TTC549 (cell line): ENCODE results near the gene C3orf52.
"Not testable (repeated sequence)": the region's sequence is repeated elsewhere in the genome, so short reads cannot be mapped to it uniquely, and the experiment has no call there.

Experiments
- FAIRE-seq: peaks from 2 replicates; lab custom pipeline; 2012; peaks lifted over from hg19 to GRCh38; lab: Jason Lieb, UNC

Gene C3orf52

GRCh38 chr3:112086076-112086854 is at the start of gene C3orf52:
Gene C3orf52 (plus strand): TSS chr3:112086389. CDS start chr3:112086408, 19 bp downstream.
- FAIRE-seq = no peak

GRCh38 chr3:112037194-112037593 is 49.0 kb upstream of the C3orf52 start:
- not testable (repeated sequence) for FAIRE-seq

- no peak for FAIRE-seq
Measured at GRCh38 chr3:112038863-112039262, 47.3 kb upstream of the C3orf52 start.

- no peak for FAIRE-seq
Measured at GRCh38 chr3:112041321-112041720, 44.9 kb upstream of the C3orf52 start.

- no peak for FAIRE-seq
Measured at GRCh38 chr3:112042842-112043280, 43.3 kb upstream of the C3orf52 start.

- peak; percentile 49 for FAIRE-seq
Measured at GRCh38 chr3:112043621-112044201, 42.5 kb upstream of the C3orf52 start.

GRCh38 chr3:112046599-112046998 is 39.6 kb upstream of the C3orf52 start:
- FAIRE-seq = no peak

- no peak for FAIRE-seq
Measured at GRCh38 chr3:112047264-112047663, 38.9 kb upstream of the C3orf52 start.

- FAIRE-seq = no peak
Measured at GRCh38 chr3:112048911-112049310, 37.3 kb upstream of the C3orf52 start.

GRCh38 chr3:112053229-112053628 is 33.0 kb upstream of the C3orf52 start:
- FAIRE-seq = no peak

GRCh38 chr3:112056451-112056929 is 29.7 kb upstream of the C3orf52 start:
- no peak for FAIRE-seq

- no peak for FAIRE-seq
Measured at GRCh38 chr3:112059497-112059896, 26.7 kb upstream of the C3orf52 start.

GRCh38 chr3:112061152-112061551 is 25.0 kb upstream of the C3orf52 start:
- no peak for FAIRE-seq

GRCh38 chr3:112072387-112073060 is 13.7 kb upstream of the C3orf52 start:
- FAIRE-seq = not testable (repeated sequence)

- no peak for FAIRE-seq
Measured at GRCh38 chr3:112074006-112074405, 12.2 kb upstream of the C3orf52 start.

- FAIRE-seq = no peak
Measured at GRCh38 chr3:112074616-112075497, 11.3 kb upstream of the C3orf52 start.

GRCh38 chr3:112078125-112079083 is 7.8 kb upstream of the C3orf52 start:
- no peak for FAIRE-seq

GRCh38 chr3:112083239-112083638 is 3.0 kb upstream of the C3orf52 start:
- FAIRE-seq = no peak

- no peak for FAIRE-seq
Measured at GRCh38 chr3:112084980-112085705, 1.0 kb upstream of the C3orf52 start.

GRCh38 chr3:112085735-112086075 is 484 bp upstream of the C3orf52 start:
- no peak for FAIRE-seq
